ENCODE measurements around the gene PCSK1.

PCSK1 gene

GRCh38 chr5:96433066-96433447, at the start of gene PCSK1:
Gene PCSK1, minus strand, starts transcription at chr5:96433248. Its CDS starts 206 bp downstream, at chr5:96433042.
- peak; percentile 61 for DNase-seq

- no peak for DNase-seq
Observed at GRCh38 chr5:96481867-96482266, 48.8 kb upstream of the PCSK1 start.

- no peak for DNase-seq
Observed at GRCh38 chr5:96481009-96481786, 48.1 kb upstream of the PCSK1 start.

GRCh38 chr5:96478983-96479382, 45.9 kb upstream of the PCSK1 start:
- no peak for DNase-seq

GRCh38 chr5:96476654-96477053, 43.6 kb upstream of the PCSK1 start:
- DNase-seq: no peak

GRCh38 chr5:96474073-96474472, 41.0 kb upstream of the PCSK1 start:
- DNase-seq: no peak

- DNase-seq: no peak
Observed at GRCh38 chr5:96473155-96473554, 40.1 kb upstream of the PCSK1 start.

GRCh38 chr5:96470785-96471184, 37.7 kb upstream of the PCSK1 start:
- DNase-seq: no peak

GRCh38 chr5:96468956-96469355, 35.9 kb upstream of the PCSK1 start:
- DNase-seq: no peak

- DNase-seq: no peak
Observed at GRCh38 chr5:96463091-96463490, 30.0 kb upstream of the PCSK1 start.

GRCh38 chr5:96459313-96460121, 26.5 kb upstream of the PCSK1 start:
- peak; percentile 64 for DNase-seq

- DNase-seq: no peak
Observed at GRCh38 chr5:96458176-96458575, 25.1 kb upstream of the PCSK1 start.

GRCh38 chr5:96455789-96456188, 22.7 kb upstream of the PCSK1 start:
- no peak for DNase-seq

- DNase-seq: no peak
Observed at GRCh38 chr5:96453394-96453793, 20.3 kb upstream of the PCSK1 start.

GRCh38 chr5:96447949-96448348, 14.9 kb upstream of the PCSK1 start:
- no peak for DNase-seq

- no peak for DNase-seq
Observed at GRCh38 chr5:96440185-96440538, 7.1 kb upstream of the PCSK1 start.

- no peak for DNase-seq
Observed at GRCh38 chr5:96439477-96440184, 6.6 kb upstream of the PCSK1 start.

- DNase-seq: peak; percentile 65
Observed at GRCh38 chr5:96434201-96434645, 1.2 kb upstream of the PCSK1 start.

- DNase-seq: peak; percentile 58
Observed at GRCh38 chr5:96432216-96433065, 607 bp downstream of the PCSK1 start.

- peak; percentile 36 for DNase-seq
Observed at GRCh38 chr5:96431376-96432187, 1.5 kb downstream of the PCSK1 start.

- no peak for DNase-seq
Observed at GRCh38 chr5:96427824-96428223, 5.2 kb downstream of the PCSK1 start.

GRCh38 chr5:96426831-96427230, 6.2 kb downstream of the PCSK1 start:
- DNase-seq: no peak
